K562 (cell line): Measurements from ENCODE around the gene ADAMTS2. TPM values are rescaled to one million over a fixed set of nuclear protein-coding genes. Genes with fewer than 3 reads are reported as not detected.

Experiments
- ATAC-seq: fragments of 200-7000 bp; cut with Tn5 transposase; 3 replicates; pipeline ENCODE4 v1.9.1; 2020; ENCODE audit warnings: moderate library complexity
- BruUV-seq: library from RNA; stranded (reverse); fragments of 400-500 nt; replicated peaks from 2 replicates; lab custom pipeline; 2021; lab: Mats Ljungman, UMichigan
- CTCF ChIA-PET: fragments of 300-600 bp; formaldehyde crosslinking; extraction: SDS; loops from one replicate; lab custom pipeline; 2021; ENCODE audit warnings: low intra/inter-chr PET ratio; lab: Yijun Ruan, JAX
- POLR2A ChIA-PET: fragments of 300-600, 350-650 bp; sonication (Branson Sonifier 250); formaldehyde crosslinking; extraction: SDS; loops from one replicate; lab custom pipeline; 2021; ENCODE audit warnings: antibody characterized with exemption, inconsistent platforms; lab: Yijun Ruan, JAX
- DNase-seq, 4 experiments: peaks; one replicate each; pipeline versions ENCODE4 v3.0.0 to v3.0.0-alpha.2; 2011 to 2018; ENCODE audit warnings: low spot score in 3 of 4, mixed read lengths in 3 of 4; ENCODE audit errors: extremely low read depth in 1 of 4
- FAIRE-seq: peaks from 2 replicates; lab custom pipeline; 2011; peaks lifted over from hg19 to GRCh38; lab: Jason Lieb, UNC
- H2AFZ ChIP-seq: 2 replicates; pipeline ENCODE4 v1.6.0; 2011; ENCODE audit warnings: low read depth, low read length, control low read depth, inconsistent platforms
- H3K27ac ChIP-seq: fragments of 200-600 bp; 3 replicates; pipeline ENCODE4 v1.8.0; 2011; ENCODE audit warnings: low read depth, mild to moderate bottlenecking, control low read depth, inconsistent platforms, low read length, moderate library complexity, mixed read lengths; ENCODE audit errors: extremely low read depth
- H3K27me3 ChIP-seq, 2 experiments: fragments of 300-600 bp in 1 of 2; 2 replicates in 1 of 2; 3 replicates in 1 of 2; pipeline versions ENCODE4 v1.6.0 to v1.8.0; 2011; ENCODE audit warnings: inconsistent platforms in 2 of 2, low read length in 2 of 2, mild to moderate bottlenecking in 1 of 2, mixed read lengths in 1 of 2, moderate library complexity in 1 of 2; ENCODE audit not compliant: control insufficient read depth in 2 of 2, insufficient read depth in 2 of 2
- H3K36me3 ChIP-seq: fragments of 300-600 bp; 3 replicates; pipeline ENCODE4 v1.8.0; 2011; ENCODE audit warnings: mild to moderate bottlenecking, low read length, inconsistent platforms; ENCODE audit not compliant: control insufficient read depth, insufficient read depth
- H3K4me1 ChIP-seq, 2 experiments: fragments of 200-600 bp in 1 of 2; replicated peaks in 1 of 2; 2 replicates in 1 of 2; 3 replicates in 1 of 2; pipeline versions ENCODE4 v1.5.1 to v1.8.0; 2011; ENCODE audit warnings: inconsistent platforms in 2 of 2, low read length in 2 of 2, mild to moderate bottlenecking in 1 of 2, mixed read lengths in 1 of 2, moderate library complexity in 1 of 2; ENCODE audit not compliant: control insufficient read depth in 2 of 2, insufficient read depth in 2 of 2
- H3K4me2 ChIP-seq: 2 replicates; pipeline ENCODE4 v1.6.1; 2011; ENCODE audit warnings: low read length, control low read depth, inconsistent platforms, mixed read lengths; ENCODE audit not compliant: insufficient read depth
- H3K4me3 ChIP-seq: fragments of 200-600 bp; sonication (generic), shearing (Covaris generic); 2 replicates; pipeline ENCODE4 v1.5.1; 2016; ENCODE audit warnings: control low read depth, inconsistent platforms
- H3K79me2 ChIP-seq: fragments of 200-600 bp; 3 replicates; pipeline ENCODE4 v1.8.0; 2011; ENCODE audit warnings: low read length, inconsistent platforms; ENCODE audit not compliant: control insufficient read depth, insufficient read depth
- H3K9ac ChIP-seq, 2 experiments: 2 replicates each; pipeline versions ENCODE4 v1.6.0 to v1.6.1; 2011; ENCODE audit warnings: low read depth in 2 of 2, low read length in 2 of 2, control low read depth in 1 of 2, inconsistent platforms in 1 of 2, mild to moderate bottlenecking in 1 of 2, mixed read lengths in 1 of 2; ENCODE audit not compliant: insufficient read depth in 1 of 2
- H3K9me1 ChIP-seq: one replicate; pipeline ENCODE4 v1.6.0; 2011; ENCODE audit warnings: inconsistent platforms, mild to moderate bottlenecking, low read length, moderate library complexity; ENCODE audit not compliant: control insufficient read depth, insufficient read depth
- H3K9me3 ChIP-seq: replicated peaks from 2 replicates; pipeline ENCODE4 v1.5.1; 2011; ENCODE audit warnings: low read depth, low read length, inconsistent platforms; ENCODE audit not compliant: control insufficient read depth, insufficient read depth
- H4K20me1 ChIP-seq: replicated peaks from 2 replicates; pipeline ENCODE4 v1.6.1; 2011; ENCODE audit warnings: low read length, inconsistent platforms, mixed read lengths; ENCODE audit not compliant: control insufficient read depth, insufficient read depth
- FOXJ2 ChIP-seq: fragments of 200-800 bp; sonication (Bioruptor generic); IDR thresholded peaks from 2 replicates; pipeline ENCODE4 v1.6.1; 2016; ENCODE audit warnings: missing genetic modification characterization, missing compliant biosample characterization
- KAT2B ChIP-seq: IDR thresholded peaks from one replicate; pipeline ENCODE4 v1.6.1; 2012; ENCODE audit warnings: low read depth, mild to moderate bottlenecking, control low read depth, inconsistent platforms, low read length, moderate library complexity
- NKRF ChIP-seq: fragments of 450-650 bp; IDR thresholded peaks from 2 replicates; pipeline ENCODE4 v1.6.1; 2016; ENCODE audit warnings: borderline replicate concordance
- SMAD2 ChIP-seq: fragments of 150-350 bp; IDR thresholded peaks from 2 replicates; pipeline ENCODE4 v1.6.1; 2014; ENCODE audit warnings: low read depth, mild to moderate bottlenecking, low read length
- WGBS: fragments of 100-300 bp; shearing (Covaris generic); methylation state at CpG from one replicate; pipeline ENCODE4 v1.1.6; 2016; ENCODE audit warnings: low coverage, mixed read lengths; ENCODE audit not compliant: insufficient coverage; ENCODE audit errors: missing lambda C conversion rate; 5-methylcytosine and 5-hydroxymethylcytosine counted together
- in situ Hi-C: fragments of 300-500 bp; cut with MboI; formaldehyde crosslinking; loops from 4 replicates; pipeline ENCODE4 v1.15.0; 2018; ENCODE audit warnings: inconsistent platforms, mixed read lengths
- intact Hi-C: fragments of 100-400 bp; cut with micrococcal nuclease; formaldehyde crosslinking; loops from 2 replicates; pipeline ENCODE4 v1.14.2; 2022
- polyA plus RNA-seq, 8 experiments: library from polyadenylated mRNA; depleted of rRNA in 4 of 8; stranded (reverse) in 5 of 8; unstranded in 3 of 8; fragments of >200 nt; fragmentation: Nextera tagmentation in 2 of 8; fragmentation: Illumina TruSeq in 1 of 8; extraction: Ambion mirVana in 2 of 8; extraction: Trizol in 1 of 8; gene quantifications; 2 replicates each; pipeline versions ENCODE4 v1.2.1 to v1.2.3, GENCODE V29; 2011 to 2014; ENCODE audit warnings: inconsistent platforms in 1 of 8, missing spikeins in 1 of 8
- total RNA-seq, 7 experiments: library from RNA; depleted of rRNA in 6 of 7; stranded (reverse); fragments of >200 nt in 6 of 7; fragmentation: Illumina TruSeq in 2 of 7; extraction: Trizol in 2 of 7; gene quantifications; 2 replicates each; pipeline versions ENCODE4 v1.2.1 to v1.2.3, GENCODE V29; 2011 to 2021; ENCODE audit warnings: low replicate concordance in 1 of 7

Gene ADAMTS2
- total and polyA plus RNA-seq, 9 of the 15 experiments (the other 6 are each of a cell fraction or from before 2014, with no cell fraction given) = not detected

- no peak overlapping the region for H2AFZ ChIP-seq
- ChIA-PET POLR2A (interaction anchor here (0.6 to 1.4 kb wide), 3 partner anchors 10 to 1004 kb away, joined by 3 read pairs; no protein-coding TSS in a partner anchor), CTCF (interaction anchor here (0.7 kb wide), 1 partner anchor 34 kb away, joined by 4 read pairs; no protein-coding TSS in a partner anchor)
- H3K4me3 ChIP-seq = no peak overlapping the region
- no peaks in the 10 kb centered on the region for H3K36me3 ChIP-seq
- intact Hi-C loops (no loop called here), in situ Hi-C loops (no loop called here)
- no peak for DNase-seq
- ATAC-seq = no peak
- H3K4me1 ChIP-seq = peaks cover 0 to 5% of the 10 kb centered on the region in 2 experiments; a peak in 1 of 5 replicates
- WGBS = 2% methylated on average over 20 of the region's 23 CpGs
- BruUV-seq = no TSS peak
- no peaks in the 10 kb centered on the region for H3K9me3 ChIP-seq
- no peak for TF ChIP-seq NKRF
- no peak for TF ChIP-seq KAT2B
- no peak for TF ChIP-seq FOXJ2 (tag)
- TF ChIP-seq SMAD2 = no peak
- no peak for FAIRE-seq
- H4K20me1 ChIP-seq = no peaks in the 10 kb centered on the region; the same call in 1 of the 2 replicates
- peaks cover 0 to 70% of the 10 kb centered on the region in 2 experiments; a peak in 4 of 5 replicates for H3K27me3 ChIP-seq
- no peak overlapping the region for H3K27ac ChIP-seq
- H3K9me1 ChIP-seq = no peaks in the 10 kb centered on the region
- H3K79me2 ChIP-seq = no peaks in the 10 kb centered on the region
- H3K4me2 ChIP-seq = no peak overlapping the region
- no peak overlapping the region for H3K9ac ChIP-seq
Measured at GRCh38 chr5:179263391-179264052, 81.7 kb downstream of the ADAMTS2 start.
